Activated gamma-delta T cell treated with anti-CD3 and anti-CD28 coated beads, Interleukin-2, amount 50 U/mL, for 16 hours (primary cell): Measurements from ENCODE around the gene ARL6IP1.
"Not testable (repeated sequence)": the region's sequence is repeated elsewhere in the genome, so short reads cannot be mapped to it uniquely, and the experiment has no call there.

ENCODE experiments used
- DNase-seq: peaks from one replicate; pipeline ENCODE4 v3.0.0-alpha.2; 2020; ENCODE audit warnings: low read depth

Gene ARL6IP1

GRCh38 chr16:18799500-18799899 lies 1.8 kb downstream of the ARL6IP1 start:
- DNase-seq: no peak

DNA sequence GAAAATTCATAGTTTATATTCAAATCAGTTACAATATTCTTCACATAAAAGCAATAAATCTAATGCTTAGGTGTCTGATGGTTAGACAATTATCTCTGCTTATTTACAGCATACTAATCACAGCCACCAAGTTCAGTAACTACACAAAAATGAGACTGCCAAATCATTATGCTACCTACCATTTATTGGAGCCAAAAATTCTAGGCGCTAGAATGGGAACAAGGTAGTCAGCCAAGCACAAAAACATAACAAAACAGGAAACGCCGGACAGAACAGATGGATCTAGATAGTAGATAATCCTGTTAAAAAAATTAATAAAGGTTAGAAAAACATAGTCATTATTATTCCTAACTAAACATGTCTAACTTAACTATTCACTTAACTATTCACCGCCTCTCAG lies 3.6 kb downstream of the ARL6IP1 start:
- no peak for DNase-seq

- no peak for DNase-seq
Observed at GRCh38 chr16:18796377-18796776, 5.0 kb downstream of the ARL6IP1 start.

DNA sequence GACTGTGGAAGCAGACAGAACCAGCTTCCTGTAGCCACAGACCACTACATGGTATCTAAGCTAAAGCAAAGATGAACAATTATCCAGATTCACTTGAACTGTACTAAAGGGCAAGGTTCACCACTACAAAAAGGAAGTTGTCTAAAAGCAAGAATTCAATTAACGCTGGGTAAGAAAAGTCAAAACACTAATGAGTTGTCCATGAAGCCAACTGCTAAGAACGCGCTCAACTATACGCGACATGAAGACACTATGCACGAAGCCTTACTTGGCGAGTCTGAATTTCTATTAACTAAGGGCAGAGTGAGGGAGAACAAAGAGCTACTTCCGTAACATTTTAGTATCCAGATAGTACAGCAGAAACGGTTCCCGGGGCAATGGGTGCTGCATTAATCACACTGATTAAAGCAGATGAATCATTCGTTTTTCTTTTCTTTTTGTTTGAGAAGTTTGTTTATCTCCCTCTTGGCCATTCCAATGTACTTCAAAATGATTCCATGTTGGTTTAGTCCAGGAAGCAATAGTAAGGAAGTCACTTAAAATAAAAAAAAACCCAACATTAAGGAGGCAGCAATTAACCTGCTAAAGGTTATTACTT lies 8.4 kb downstream of the ARL6IP1 start:
- DNase-seq: no peak

GRCh38 chr16:18789850-18790706 lies 11.3 kb downstream of the ARL6IP1 start, which contains the start of gene RPS15A:
Gene RPS15A, minus strand, starts transcription at chr16:18790334. Its CDS starts 1,221 bp downstream, at chr16:18789113.
- DNase-seq: peak; percentile 88

DNA sequence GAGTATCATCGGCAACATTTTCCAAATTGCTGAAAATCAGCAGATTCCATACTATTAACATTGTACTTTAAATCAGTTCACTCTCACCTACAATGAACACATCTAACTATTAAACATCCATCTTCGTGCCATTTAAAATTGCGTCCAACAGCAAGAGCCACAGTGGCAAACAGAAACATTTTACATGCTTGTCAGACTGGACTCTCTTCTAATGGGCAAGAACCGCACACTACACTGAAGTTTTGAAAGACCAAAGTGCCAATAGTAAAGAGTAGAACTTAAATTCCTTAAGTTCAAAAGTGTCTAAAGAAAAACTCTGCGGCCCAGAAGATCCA lies 11.9 kb downstream of the ARL6IP1 start:
- no peak for DNase-seq

DNA sequence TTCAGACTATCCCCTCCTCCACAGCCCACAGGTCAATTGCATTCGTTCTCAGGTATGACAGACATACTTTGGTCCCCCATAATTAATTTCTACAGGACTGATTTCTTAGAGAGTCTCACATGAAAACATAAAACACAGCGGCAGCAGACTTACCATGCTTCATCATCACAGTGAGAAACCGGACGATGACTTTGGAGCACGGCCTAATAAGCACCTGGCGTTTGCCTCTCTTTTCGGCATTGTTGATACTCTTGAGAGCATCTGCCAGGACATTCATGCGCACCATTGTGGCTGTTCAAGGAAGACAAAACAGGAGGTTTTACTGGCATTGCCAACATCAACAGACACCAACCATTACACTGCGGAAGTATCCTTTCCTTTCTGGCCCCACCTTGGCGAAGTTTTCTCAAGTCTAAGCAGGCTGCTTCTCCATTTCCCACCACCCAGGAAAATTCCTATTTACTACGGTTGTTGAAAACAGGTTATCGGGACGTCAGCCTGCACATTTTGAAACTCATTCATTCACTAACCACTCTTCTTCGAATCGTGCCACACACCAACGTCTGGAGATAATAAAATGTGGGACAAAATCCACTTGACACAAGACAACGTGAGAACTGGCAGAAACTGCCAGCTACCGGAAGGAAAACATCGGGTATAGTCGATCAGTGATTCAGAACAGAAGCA lies 12.4 kb downstream of the ARL6IP1 start:
- no peak for DNase-seq

DNA sequence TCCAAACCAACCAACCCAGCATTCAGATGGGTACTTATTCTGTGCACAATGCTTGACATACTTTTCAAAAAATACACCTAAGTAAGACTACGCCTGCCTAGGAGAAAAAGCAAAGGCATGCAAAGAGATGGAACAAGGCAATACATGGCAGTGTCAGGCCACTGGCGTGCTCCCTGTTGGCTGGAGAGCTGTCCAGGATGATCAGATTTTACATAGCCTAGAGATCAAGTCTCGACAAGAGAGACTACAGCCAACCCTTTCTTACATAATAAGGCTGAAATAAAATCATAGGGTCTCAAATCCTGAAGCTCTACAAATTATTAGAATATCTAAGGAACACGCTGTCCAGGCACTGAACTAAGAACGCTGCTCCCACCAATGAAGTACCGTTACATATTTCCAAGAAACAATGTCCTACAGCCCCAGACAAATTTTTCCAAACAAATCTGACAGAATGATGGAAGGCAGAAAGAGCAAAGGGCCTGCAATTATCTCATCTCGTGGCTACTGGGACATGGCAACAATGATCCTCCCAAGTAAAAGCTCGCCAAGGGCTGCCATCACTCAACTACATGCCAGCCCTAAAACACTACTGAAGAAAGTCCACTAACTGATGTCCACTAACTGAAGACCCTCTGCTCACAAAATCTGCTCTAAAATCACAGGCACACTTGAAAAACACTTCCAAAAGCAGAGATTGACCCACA lies 16.3 kb downstream of the ARL6IP1 start:
- no peak for DNase-seq

- no peak for DNase-seq
Observed at GRCh38 chr16:18783430-18784341, 17.7 kb downstream of the ARL6IP1 start.

DNA sequence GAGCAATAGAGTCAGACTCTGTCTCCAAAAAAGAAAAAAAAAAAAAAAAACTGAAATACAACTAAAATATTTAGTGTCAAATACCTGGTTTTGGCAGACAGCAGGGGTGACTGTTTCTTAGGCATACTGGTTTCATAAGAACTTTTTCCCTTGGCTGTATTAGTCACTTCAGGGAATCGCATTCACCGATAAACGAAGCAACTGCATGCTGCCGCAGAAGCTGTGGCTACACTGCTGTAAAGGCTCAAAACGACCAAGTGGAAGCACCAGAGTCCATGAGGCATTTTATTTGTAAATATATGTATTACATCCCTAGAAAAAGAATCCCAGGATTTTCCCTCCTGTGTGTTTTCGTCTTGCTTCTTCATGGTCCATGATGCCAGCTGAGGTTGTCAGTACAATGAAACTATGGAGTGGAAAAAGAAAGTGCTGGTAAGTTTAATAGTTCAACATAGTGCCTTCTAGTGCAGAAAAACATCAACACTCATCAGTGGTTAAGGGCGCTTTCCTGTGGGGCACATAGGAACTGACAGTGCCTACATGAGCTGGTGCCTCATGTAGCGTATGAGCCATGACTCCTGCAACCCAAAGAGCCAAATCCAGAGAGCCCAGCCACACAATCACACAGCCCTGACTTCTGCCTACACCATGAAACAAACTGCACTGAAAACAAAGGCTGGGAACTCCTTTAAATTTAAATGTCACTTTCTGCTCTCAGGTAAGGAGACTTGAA lies 18.5 kb downstream of the ARL6IP1 start:
- no peak for DNase-seq

DNA sequence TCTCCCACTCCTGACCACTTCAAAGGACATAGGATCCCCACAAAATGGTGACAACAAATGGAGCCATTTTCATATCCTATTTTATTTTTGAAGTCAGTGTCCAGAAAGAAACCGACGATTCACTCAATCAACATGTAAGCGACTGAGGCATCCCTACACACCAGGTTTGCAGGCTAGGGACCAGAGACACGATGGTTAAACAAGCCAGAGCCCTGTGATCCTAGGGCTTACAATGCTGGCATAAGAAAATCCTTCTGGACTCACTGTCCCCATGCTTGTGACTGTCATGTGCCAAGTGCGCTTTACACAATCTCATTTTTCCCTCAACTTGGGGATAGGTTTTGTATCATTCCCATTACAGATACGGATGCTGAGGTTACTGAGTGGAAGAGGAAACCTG lies 20.1 kb downstream of the ARL6IP1 start:
- DNase-seq: not testable (repeated sequence)

DNA sequence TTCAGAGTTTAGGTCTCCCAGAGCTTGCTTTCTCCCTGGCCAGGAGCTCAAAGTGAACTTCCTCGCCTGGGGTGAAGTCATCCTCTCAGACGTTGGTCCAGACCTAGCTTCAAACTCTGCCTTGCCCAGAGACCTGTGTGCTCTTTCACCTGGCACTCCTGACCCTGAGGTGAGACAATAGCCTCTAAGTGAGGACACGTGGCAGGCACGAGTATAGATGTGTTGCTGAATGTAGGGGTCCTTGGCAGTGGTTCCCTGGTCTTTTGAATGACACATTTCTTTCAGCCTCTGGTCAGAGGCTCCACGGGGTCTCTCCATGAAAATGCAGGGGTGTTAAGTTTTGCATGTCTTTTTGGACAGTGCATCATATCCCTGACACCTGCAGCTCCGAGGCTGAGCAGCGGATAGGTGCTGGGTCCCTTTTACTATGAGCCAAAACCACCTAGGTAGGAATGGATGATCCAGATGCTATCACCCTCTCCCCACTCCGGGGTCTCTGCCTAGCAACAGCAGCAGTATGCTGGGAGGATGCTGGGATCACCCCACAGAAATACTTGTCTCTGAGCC lies 20.8 kb downstream of the ARL6IP1 start:
- DNase-seq: not testable (repeated sequence)

GRCh38 chr16:18777664-18778063 lies 23.7 kb downstream of the ARL6IP1 start:
- not testable (repeated sequence) for DNase-seq

- DNase-seq: not testable (repeated sequence)
Observed at GRCh38 chr16:18776334-18776733, 25.0 kb downstream of the ARL6IP1 start.

DNA sequence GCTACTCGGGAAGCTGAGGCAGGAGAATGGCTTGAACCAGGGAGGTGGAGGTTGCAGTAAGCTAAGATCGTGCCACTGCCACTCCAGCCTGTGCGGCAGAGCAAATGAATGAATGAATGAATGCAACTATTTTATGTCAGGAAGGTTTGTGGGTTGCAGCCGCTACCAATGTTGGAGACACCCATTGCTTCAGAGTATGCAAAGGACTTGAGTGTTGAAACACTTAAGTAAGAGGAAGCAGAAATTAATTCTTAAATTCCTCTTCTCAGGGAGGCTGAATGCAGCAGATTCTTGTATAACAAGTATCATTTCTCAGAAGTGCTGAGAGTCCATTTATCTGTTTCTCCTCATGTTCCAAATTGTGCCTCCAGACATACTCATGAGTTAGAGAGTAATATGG lies 26.7 kb downstream of the ARL6IP1 start:
- DNase-seq: not testable (repeated sequence)

GRCh38 chr16:18772171-18772570 lies 29.2 kb downstream of the ARL6IP1 start:
- DNase-seq: not testable (repeated sequence)

GRCh38 chr16:18770336-18770962 lies 30.9 kb downstream of the ARL6IP1 start:
- DNase-seq: not testable (repeated sequence)

GRCh38 chr16:18767217-18767616 lies 34.1 kb downstream of the ARL6IP1 start:
- not testable (repeated sequence) for DNase-seq

- DNase-seq: not testable (repeated sequence)
Observed at GRCh38 chr16:18762713-18763112, 38.6 kb downstream of the ARL6IP1 start.
